Astrocyte of the spinal cord (primary cell): ENCODE measurements around the gene LGR6.
"Not testable (repeated sequence)": the region's sequence is repeated elsewhere in the genome, so short reads cannot be mapped to it uniquely, and the experiment has no call there.

ENCODE experiments used
- DNase-seq: peaks from one replicate; pipeline ENCODE4 v3.0.0; 2011; ENCODE audit warnings: low read depth, low spot score
- H3K4me3 ChIP-seq: 2 replicates; pipeline ENCODE4 v1.5.1; 2011; ENCODE audit warnings: low read depth, mild to moderate bottlenecking, low read length, moderate library complexity
- CTCF ChIP-seq: IDR thresholded peaks from 2 replicates; pipeline ENCODE4 v1.5.1; 2012; ENCODE audit warnings: low read depth, mild to moderate bottlenecking, low read length, inconsistent platforms
- in situ Hi-C: cut with HindIII; loops from 2 replicates; pipeline ENCODE4 v1.10.0; 2017; ENCODE audit warnings: low sequenced_read_pairs

LGR6 gene

GRCh38 chr1:202179828-202180750 is 13.5 kb upstream of the LGR6 start:
- H3K4me3 ChIP-seq: no peak overlapping the region
- TF ChIP-seq CTCF: no peak
- in situ Hi-C loops: no loop called here
- DNase-seq: no peak

- in situ Hi-C loops, H3K4me3 ChIP-seq, DNase-seq: not testable (repeated sequence)
Observed at GRCh38 chr1:202180751-202181139, 12.9 kb upstream of the LGR6 start.

- no peak for TF ChIP-seq CTCF
- no peak for DNase-seq
- H3K4me3 ChIP-seq: no peak overlapping the region
- in situ Hi-C loops: no loop called here
Observed at GRCh38 chr1:202181586-202181985, 12.0 kb upstream of the LGR6 start.

- H3K4me3 ChIP-seq: no peak overlapping the region
- no peak for DNase-seq
- no peak for TF ChIP-seq CTCF
- in situ Hi-C loops: no loop called here
Observed at GRCh38 chr1:202182040-202182877, 11.3 kb upstream of the LGR6 start.

DNA sequence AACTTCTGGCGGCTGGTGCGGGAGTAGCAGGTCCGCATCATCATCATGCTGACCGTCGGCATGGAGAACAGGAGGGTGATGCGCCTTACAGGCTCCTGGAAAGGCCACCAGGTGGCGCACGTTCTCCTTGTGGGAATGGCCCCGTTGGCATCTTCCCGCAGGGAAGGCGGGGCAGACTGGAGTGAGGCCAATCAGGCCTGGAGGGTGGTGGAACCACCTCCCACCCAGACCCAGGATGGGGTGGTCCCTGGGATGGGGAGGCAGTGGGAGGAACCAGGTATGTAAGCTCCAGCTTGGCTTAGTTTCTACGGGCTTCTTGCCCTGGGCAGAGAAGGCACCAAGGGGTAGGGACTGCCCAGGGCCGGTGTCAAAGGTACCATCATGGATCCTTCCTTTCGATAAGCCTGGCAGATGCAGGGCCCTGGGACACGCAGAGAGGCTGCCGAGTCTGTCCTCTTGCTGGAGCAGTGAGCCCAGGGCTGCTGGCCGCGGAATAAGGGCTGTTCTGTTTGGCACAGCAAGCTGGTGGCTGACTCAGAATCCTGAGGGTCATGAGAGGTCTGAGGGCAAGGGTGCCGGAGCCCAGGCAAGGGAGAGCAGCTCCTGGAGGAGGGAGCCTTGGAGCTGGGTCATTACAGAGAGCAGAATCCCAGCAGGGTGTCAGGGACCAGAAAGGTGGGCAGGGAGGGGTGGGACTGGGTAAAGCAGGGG is 8.7 kb upstream of the LGR6 start:
- peak; percentile 95 for TF ChIP-seq CTCF
- in situ Hi-C loops: no loop called here
- no peak overlapping the region for H3K4me3 ChIP-seq
- peak; percentile 80 for DNase-seq

GRCh38 chr1:202186327-202186726 is 7.3 kb upstream of the LGR6 start:
- no peak for DNase-seq
- no peak overlapping the region for H3K4me3 ChIP-seq
- in situ Hi-C loops: no loop called here
- TF ChIP-seq CTCF: no peak
